HTERT RPE-1 (cell line): Measurements from ENCODE around the gene CDH13.

Experiments
- in situ Hi-C: fragments of 300-500 bp; cut with MboI; formaldehyde crosslinking; loops from 4 replicates; pipeline ENCODE4 v1.14.3; 2020; ENCODE audit warnings: low sequenced_read_pairs

Gene CDH13

GRCh38 chr16:82649766-82650165 lies 23.0 kb downstream of the CDH13 start:
- in situ Hi-C loops: no loop called here

DNA sequence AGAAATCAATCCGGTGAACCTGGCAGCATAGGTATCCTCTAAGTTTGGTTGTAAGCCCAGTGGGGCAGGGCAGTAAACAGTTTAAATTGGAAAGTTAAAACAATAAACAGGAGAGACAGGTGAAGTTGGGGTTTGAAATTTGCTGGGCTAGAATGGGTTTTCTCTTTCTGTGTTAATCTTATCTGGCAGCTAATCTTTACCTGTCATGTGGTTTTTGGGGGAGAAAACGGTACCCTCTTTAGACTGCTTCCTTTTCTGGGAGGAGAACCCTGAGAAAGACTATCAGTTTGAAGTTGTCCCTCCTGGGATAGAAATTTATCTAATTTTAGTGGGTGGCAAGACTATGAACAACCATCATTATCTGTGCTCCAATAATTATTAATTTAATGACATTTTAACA lies 24.0 kb downstream of the CDH13 start:
- in situ Hi-C loops: no loop called here

DNA sequence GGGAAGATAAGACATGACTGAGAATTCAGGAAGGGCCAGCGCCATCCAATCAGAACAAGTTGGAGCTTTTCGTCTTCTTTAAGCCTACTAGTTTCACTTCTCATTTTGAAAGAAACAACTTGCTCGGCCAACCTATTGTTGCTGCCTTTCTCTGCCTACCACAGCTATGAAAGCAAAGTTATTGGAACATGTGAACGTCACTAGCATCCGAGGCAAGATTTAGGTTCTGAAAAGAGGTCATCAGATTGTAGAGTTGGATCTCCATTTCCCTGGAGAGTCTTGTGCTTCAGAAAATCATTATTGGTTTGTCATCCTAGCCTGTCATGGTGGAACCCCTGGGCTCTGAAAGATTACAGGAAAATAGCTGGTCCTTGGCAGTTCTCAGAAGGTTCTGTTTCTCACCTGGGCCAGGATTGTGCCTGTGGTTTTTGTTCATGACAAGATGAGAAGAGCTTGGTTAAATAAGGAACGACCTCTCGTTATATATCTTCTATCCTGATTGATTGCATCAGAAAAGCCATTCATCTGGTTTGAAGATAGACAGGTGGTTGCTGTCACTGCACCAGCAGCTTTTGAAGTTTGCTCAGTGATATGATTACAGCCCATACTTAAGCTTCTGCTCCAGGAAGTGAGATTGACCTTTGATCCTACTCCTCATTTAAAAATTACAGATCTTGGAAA lies 25.3 kb downstream of the CDH13 start:
- in situ Hi-C loops: no loop called here

DNA sequence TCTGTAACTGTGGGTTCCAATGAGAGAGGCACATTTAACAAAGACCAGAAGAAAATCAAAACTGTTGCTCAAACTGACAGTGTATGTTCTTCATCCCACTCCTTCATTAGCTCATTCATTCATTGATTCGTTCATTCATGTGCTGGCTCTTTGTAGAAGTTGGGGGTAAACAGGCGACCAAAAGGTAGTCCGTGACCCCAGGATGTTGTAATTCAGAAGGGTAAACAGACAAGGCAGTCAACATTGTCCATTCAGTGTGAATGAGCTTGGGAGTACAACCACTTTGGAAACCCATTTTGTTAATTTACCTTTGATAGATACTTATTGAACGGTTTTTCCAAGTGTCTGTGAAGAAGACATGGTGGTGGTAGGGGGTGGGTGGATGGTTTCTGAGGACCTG lies 26.1 kb downstream of the CDH13 start:
- in situ Hi-C loops: no loop called here

DNA sequence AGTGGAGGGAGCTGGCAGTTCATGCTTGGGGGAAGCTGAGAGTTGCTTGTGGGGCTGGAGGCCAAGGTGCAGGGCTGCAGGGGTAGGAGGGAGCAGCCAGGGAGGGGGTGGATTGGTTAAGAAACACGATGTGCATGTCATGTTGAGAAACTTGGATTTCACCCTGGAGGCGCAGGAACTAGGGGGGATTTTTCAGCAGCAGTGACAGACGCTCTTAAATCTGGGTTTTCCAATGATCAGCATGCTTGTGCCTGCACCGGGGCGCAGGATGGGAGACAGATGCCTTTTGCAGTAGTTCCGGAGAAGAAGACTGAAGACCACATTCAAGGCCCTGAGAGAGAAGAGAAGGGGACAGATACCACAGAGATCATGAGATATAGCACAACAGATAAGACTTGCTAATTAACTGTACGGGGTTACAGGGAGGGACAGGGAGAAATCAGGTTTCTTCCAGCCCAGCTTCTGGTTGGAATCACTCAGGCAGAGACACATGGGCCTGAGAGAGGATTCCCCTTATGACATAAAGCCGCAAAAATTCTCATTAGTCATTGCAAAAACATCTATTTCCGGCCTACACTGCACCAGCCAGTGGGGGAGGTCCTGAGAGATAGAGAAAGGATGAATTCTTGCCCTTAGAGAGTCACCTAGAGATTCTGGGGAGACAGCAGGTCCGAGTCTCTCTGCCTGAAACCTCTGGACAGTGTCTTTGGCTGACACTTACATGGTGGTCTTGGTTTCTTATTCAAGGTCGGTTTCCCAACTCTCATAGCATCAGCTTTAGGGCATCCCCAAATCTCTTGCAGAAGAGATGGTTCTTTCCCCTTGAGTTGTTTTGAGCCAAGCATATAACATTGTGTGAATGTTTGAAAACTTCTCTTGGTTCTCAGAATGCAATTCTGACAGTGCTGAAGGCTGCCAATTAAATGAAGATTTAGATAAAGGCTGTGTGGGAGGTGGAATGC lies 27.1 kb downstream of the CDH13 start:
- in situ Hi-C loops: no loop called here

DNA sequence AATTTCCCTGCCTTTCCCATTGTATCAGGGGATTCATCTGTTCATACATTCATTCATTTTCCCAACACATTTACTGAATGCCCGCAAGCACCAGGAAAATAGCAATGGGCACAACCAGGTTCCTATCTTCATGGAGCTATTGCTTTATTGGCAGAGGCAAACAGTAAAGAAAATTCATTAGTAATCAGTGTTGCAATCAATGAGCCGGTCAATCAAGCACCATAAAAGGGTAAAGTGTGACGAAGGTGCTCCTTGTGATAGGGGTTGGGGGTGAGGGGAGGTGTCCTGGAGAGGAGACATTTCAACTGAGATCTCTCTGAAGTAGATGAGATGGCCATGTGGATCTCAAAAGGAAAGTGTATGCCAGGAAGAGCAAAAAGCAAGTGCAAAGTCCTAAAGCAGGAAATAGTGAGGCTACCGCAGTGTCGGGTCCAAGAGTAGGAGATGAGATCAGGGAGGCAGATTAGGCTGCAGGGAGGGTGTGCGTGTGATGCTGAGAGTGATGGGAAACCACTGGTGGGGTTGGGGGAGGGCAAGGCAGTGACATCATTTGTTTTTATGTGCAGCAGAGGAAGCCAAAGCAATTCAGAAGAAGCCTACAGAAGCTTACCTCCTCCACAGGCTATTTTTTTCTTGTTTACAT lies 28.4 kb downstream of the CDH13 start:
- in situ Hi-C loops: no loop called here

- in situ Hi-C loops: no loop called here
Observed at GRCh38 chr16:82655720-82656490, 29.1 kb downstream of the CDH13 start.

DNA sequence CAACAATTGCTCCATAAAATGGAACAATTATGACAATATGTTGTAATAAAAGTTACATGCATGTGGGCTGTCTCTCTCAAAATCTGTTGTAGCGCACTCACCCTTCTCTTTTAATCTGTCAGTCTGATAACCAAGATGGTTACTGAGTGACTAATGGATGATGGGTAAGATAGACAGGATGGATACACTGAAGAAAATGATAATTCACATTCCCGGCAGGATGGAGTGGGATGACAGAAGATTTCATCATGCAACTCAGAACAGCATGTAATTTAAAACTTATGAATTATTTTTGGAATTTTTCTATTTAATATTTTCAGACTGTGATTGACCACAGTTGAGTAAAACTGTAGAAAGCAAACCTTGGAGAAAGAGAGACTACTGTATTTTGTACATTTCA lies 30.5 kb downstream of the CDH13 start:
- in situ Hi-C loops: no loop called here

DNA sequence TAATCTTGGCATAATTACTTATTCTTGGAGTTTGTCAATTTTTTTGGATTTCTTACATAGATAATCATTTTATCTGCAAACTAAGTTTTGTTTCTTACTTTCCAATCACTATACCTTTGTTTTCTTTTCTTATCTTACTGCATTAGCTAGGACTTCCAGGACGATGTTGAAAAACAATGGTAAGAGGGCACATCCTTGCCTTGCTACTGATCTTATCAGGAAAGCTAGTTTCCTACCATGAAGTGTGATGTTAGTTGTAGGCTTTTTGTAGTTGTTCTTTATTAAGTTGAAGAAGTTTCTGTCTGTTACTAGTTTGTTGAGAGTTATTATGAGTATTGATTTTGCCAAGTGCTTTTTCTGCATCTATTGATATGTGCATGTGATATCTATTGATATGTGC lies 31.0 kb downstream of the CDH13 start:
- in situ Hi-C loops: no loop called here

- in situ Hi-C loops: no loop called here
Observed at GRCh38 chr16:82658796-82659195, 32.0 kb downstream of the CDH13 start.

GRCh38 chr16:82660075-82660645 lies 33.4 kb downstream of the CDH13 start:
- in situ Hi-C loops: no loop called here

DNA sequence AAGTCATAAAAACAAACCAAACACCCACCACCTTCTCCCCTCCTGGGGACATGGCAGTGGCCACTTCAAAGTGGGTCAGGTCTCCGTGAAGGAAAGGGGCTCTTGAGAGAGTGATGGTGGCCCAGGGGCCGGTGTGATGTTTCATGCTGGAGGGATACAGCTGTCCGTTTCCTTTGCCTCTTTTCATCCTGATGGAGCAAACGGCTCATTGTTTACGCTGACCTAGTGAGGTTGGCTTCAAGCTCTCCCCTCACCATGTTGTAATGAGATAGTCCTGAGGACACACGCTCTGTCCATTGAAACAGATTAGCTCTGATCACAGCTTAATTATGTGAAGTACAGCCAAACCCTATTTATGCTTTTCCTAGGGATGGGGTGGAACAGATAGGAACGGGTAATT lies 34.2 kb downstream of the CDH13 start:
- in situ Hi-C loops: no loop called here

GRCh38 chr16:82664181-82664580 lies 37.4 kb downstream of the CDH13 start:
- in situ Hi-C loops: no loop called here

DNA sequence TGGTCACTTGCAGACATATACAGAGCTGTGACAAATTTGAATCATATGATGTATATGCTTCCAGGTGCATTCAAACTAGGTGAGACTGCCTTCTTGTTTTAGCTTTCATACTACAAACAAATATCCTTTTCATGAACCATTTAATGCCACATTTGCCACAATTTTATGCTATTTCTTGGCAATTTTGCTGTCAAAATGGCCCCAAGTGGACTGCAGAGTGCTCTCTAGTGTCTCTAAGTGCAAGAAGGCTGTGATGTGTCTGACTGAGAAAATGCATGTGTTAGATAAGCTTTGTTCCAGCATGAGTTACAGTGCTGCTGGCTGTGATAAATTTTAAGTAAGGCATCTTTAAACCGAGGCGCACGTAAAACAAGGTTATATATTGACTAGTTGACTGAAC lies 38.3 kb downstream of the CDH13 start:
- in situ Hi-C loops: no loop called here

DNA sequence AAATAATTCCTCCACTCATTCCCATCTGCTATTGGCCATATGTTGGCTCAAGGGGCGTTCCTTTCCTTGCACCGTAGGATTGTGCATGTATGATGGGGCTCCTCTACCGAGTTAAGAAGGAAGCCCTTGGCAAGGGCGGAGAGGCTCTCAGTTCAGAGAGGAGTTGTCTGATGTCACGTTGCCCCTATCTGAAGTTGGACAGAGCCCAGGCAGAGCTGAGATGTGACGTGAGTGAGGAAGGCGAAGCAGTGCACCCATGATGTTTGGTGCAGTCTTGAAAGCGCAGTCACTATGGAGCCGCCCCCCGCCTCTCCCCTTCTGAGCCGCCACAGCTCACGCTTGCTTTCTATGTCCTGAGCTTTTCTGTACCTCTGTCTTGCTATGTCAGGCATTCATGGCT lies 40.7 kb downstream of the CDH13 start:
- in situ Hi-C loops: no loop called here

GRCh38 chr16:82668094-82668493 lies 41.3 kb downstream of the CDH13 start:
- in situ Hi-C loops: no loop called here

GRCh38 chr16:82671741-82672140 lies 45.0 kb downstream of the CDH13 start:
- in situ Hi-C loops: no loop called here

GRCh38 chr16:82672676-82673075 lies 45.9 kb downstream of the CDH13 start:
- in situ Hi-C loops: no loop called here

DNA sequence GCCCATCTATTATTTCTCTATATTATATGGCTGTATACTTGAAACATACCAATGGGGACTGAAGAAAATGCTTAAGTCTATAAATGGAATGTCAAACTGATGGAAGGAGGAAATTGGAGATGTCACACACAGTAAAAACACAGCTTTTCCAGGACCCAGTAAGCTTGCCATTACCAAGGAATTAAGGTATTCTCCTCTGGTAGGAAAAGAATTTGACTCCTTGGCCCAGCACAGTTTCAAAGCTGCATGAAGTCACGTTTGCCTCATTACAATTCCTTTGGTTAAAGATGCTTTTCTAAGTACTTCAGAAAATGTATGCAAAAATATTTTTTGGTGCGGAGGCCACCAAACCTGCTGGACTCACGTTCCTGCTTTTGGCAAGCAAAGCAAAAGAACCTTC lies 48.5 kb downstream of the CDH13 start:
- in situ Hi-C loops: no loop called here

DNA sequence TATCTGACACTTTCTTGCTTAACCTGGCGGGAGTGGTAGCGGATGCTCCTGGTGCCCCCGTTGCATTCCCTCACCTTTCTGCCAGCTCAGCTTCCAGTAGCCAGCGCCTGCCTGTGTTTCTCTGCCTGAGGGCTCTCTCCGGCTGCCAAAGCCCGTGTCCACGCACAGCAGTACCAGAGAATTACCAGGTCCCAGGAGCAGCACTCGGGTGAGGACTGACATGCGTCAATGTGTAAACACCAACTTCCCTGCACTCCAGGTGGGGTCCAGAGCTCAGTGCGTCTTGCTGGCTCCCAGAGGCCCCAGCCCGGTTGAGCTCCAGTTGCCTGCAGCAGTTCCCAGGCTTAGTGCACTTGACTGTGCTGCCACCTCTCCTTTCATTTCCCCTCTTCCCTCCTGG lies 54.8 kb downstream of the CDH13 start:
- in situ Hi-C loops: no loop called here

DNA sequence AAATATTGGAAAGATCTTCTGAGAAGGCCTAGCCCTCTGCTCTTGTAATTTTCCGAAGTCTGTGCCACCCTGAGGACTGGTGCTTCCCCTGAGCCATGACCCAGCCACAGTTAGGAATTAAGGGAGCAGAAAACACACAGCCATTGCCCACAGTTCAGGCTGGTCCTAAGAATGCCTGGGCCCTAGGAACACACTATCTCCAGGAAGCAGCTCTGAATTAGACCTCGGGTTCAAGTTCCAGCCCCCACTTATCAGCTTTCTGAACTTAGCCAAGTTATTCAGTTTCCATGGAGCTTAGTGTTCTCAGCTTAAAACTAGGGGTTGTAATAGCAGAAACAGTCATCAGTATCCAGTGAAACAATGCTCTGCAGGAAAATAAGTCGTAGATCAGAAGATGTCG lies 56.0 kb downstream of the CDH13 start:
- in situ Hi-C loops: no loop called here
